GM23338 (cell line): Measurements from ENCODE around the gene CCL27. TPM values are rescaled to one million over a fixed set of nuclear protein-coding genes. Genes with fewer than 3 reads are reported as not detected.

Experiments used
- ATAC-seq: fragments of 200-7000 bp; cut with Tn5 transposase; 3 replicates; pipeline ENCODE4 v1.9.1; 2020
- DNase-seq: peaks from one replicate; pipeline ENCODE4 v3.0.0-alpha.2; 2015; ENCODE audit warnings: low spot score
- H2AFZ ChIP-seq: fragments of 200-600 bp; sonication (generic); 2 replicates; pipeline ENCODE4 v1.8.0; 2016; ENCODE audit warnings: antibody characterized with exemption, mild to moderate bottlenecking, moderate library complexity
- H3F3A ChIP-seq: fragments of 200-600 bp; sonication (generic); replicated peaks from 2 replicates; pipeline ENCODE4 v1.8.0; 2017; ENCODE audit warnings: antibody characterized with exemption, mixed run types, low read depth
- H3K27ac ChIP-seq: fragments of 200-600 bp; sonication (generic); 2 replicates; pipeline ENCODE4 v1.6.1; 2016; ENCODE audit warnings: low read depth
- H3K27me3 ChIP-seq: fragments of 200-600 bp; sonication (generic); 2 replicates; pipeline ENCODE4 v1.8.0; 2016; ENCODE audit warnings: mild to moderate bottlenecking, mixed run types, moderate library complexity; ENCODE audit not compliant: insufficient read depth
- H3K36me3 ChIP-seq: fragments of 200-600 bp; sonication (generic); 2 replicates; pipeline ENCODE4 v1.8.0; 2016; ENCODE audit warnings: mild to moderate bottlenecking; ENCODE audit not compliant: insufficient read depth
- H3K4me1 ChIP-seq: fragments of 200-600 bp; sonication (generic); 2 replicates; pipeline ENCODE4 v1.8.0; 2016; ENCODE audit warnings: mild to moderate bottlenecking, moderate library complexity; ENCODE audit not compliant: insufficient read depth
- H3K4me2 ChIP-seq: fragments of 200-600 bp; sonication (generic); 2 replicates; pipeline ENCODE4 v1.7.1; 2017; ENCODE audit warnings: mixed run types
- H3K4me3 ChIP-seq: fragments of 200-600 bp; sonication (generic); 2 replicates; pipeline ENCODE4 v1.6.1; 2016; ENCODE audit warnings: mixed run types
- H3K79me2 ChIP-seq: fragments of 200-600 bp; sonication (generic); replicated peaks from 2 replicates; pipeline ENCODE4 v1.8.0; 2017; ENCODE audit warnings: mild to moderate bottlenecking; ENCODE audit not compliant: insufficient read depth
- H3K9me2 ChIP-seq: fragments of 200-600 bp; sonication (generic); 2 replicates; pipeline ENCODE4 v1.8.0; 2017; ENCODE audit not compliant: insufficient read depth
- H4K20me1 ChIP-seq: fragments of 200-600 bp; sonication (generic); replicated peaks from 2 replicates; pipeline ENCODE4 v1.8.0; 2017; ENCODE audit warnings: mild to moderate bottlenecking; ENCODE audit not compliant: insufficient read depth
- H3K27ac Mint-ChIP-seq: 2 replicates; pipeline ENCODE4 v1.8.0; 2020; ENCODE audit warnings: inconsistent platforms, mild to moderate bottlenecking, moderate library complexity, mixed read lengths
- H3K27me3 Mint-ChIP-seq: 3 replicates; pipeline ENCODE4 v1.8.0; 2022; ENCODE audit warnings: low read depth, mild to moderate bottlenecking, moderate library complexity, mixed read lengths, inconsistent platforms; ENCODE audit not compliant: insufficient read depth, poor library complexity
- H3K36me3 Mint-ChIP-seq: 3 replicates; pipeline ENCODE4 v1.8.0; 2021; ENCODE audit warnings: low read depth, mild to moderate bottlenecking, inconsistent platforms, moderate library complexity, mixed read lengths
- H3K4me1 Mint-ChIP-seq: 3 replicates; pipeline ENCODE4 v1.8.0; 2020; ENCODE audit warnings: mild to moderate bottlenecking, inconsistent platforms, mixed read lengths
- H3K4me3 Mint-ChIP-seq: 3 replicates; pipeline ENCODE4 v1.8.0; 2021; ENCODE audit warnings: moderate library complexity, mild to moderate bottlenecking, inconsistent platforms, mixed read lengths
- H3K9me3 Mint-ChIP-seq: 3 replicates; pipeline ENCODE4 v1.8.0; 2020; ENCODE audit warnings: moderate library complexity, mild to moderate bottlenecking, inconsistent platforms, mixed read lengths
- CREB1 ChIP-seq: fragments of 250-450 bp; sonication (Bioruptor Pico); IDR thresholded peaks from 2 replicates; pipeline ENCODE4 v1.5.0; 2020; ENCODE audit warnings: low read depth, mild to moderate bottlenecking, moderate library complexity
- EZH2phosphoT487 ChIP-seq: fragments of 200-600 bp; sonication (generic); IDR thresholded peaks from one replicate; pipeline ENCODE4 v1.8.1; 2018; ENCODE audit warnings: antibody characterized with exemption; ENCODE audit not compliant: unreplicated experiment
- NANOG ChIP-seq: IDR thresholded peaks from 2 replicates; pipeline ENCODE4 v1.6.1; 2016; ENCODE audit warnings: antibody characterized with exemption, borderline replicate concordance
- POLR2AphosphoS5 ChIP-seq: IDR thresholded peaks from 2 replicates; pipeline ENCODE4 v1.6.1; 2016; ENCODE audit warnings: antibody characterized with exemption, low read depth
- STAT1 ChIP-seq: IDR thresholded peaks from one replicate; pipeline ENCODE4 v1.6.1; 2016; ENCODE audit warnings: antibody characterized with exemption; ENCODE audit not compliant: unreplicated experiment
- ZNF114 ChIP-seq: fragments of 250-450 bp; sonication (Bioruptor Pico); IDR thresholded peaks from 2 replicates; pipeline ENCODE4 v1.5.0; 2020; ENCODE audit warnings: mild to moderate bottlenecking, moderate library complexity
- ZNF331 ChIP-seq: fragments of 250-450 bp; sonication (Bioruptor Pico); IDR thresholded peaks from 2 replicates; pipeline ENCODE4 v1.5.0; 2020; ENCODE audit warnings: low read depth, mild to moderate bottlenecking, moderate library complexity
- polyA plus RNA-seq: library from polyadenylated mRNA; unstranded; fragments of >200 nt; fragmentation: Nextera tagmentation; extraction: Ambion mirVana; gene quantifications from 2 replicates; pipeline ENCODE4 v1.2.1, GENCODE V29; 2016
- total RNA-seq: library from RNA; depleted of rRNA; stranded (reverse); fragments of >200 nt; shearing (Covaris generic); gene quantifications from 2 replicates; pipeline ENCODE4 v1.2.3, GENCODE V29; 2014
- TF ChIP-seq, protein P1 (sequence below): IDR thresholded peaks from one replicate; pipeline ENCODE4 v1.6.1; 2018; ENCODE audit warnings: antibody characterized with exemption; ENCODE audit not compliant: unreplicated experiment

The CCL27 gene
- total and polyA plus RNA-seq, 2 experiments from 2014 or later: not detected

GRCh38 chr9:34665381-34666250 lies 3.2 kb upstream of the CCL27 start:
- TF ChIP-seq ZNF114 (no peak), POLR2AphosphoS5 (peak; percentile 84), CREB1 (CRISPR knock-in tag) (peak; percentile 97)
- peak overlapping the region; percentile 98 for H3K27ac Mint-ChIP-seq
- H3K36me3 Mint-ChIP-seq: peaks cover 27% of the 10 kb centered on the region
- Histone ChIP-seq H3F3A (no peaks in the 10 kb centered on the region), H3K27me3 (no peaks in the 10 kb centered on the region), H2AFZ (peak overlapping the region; percentile 99), H4K20me1 (peaks cover 3% of the 10 kb centered on the region; the same call in 1 of the 2 replicates), H3K9me2 (no peaks in the 10 kb centered on the region), H3K27ac (peak overlapping the region; percentile 99), H3K36me3 (no peaks in the 10 kb centered on the region), H3K4me3 (peak overlapping the region; percentile 98), H3K4me2 (peak overlapping the region; percentile 100), H3K79me2 (peaks cover 8% of the 10 kb centered on the region; the same call in 1 of the 2 replicates), H3K4me1 (peaks cover 3% of the 10 kb centered on the region)
- ATAC-seq (peak; percentile 77), DNase-seq (peak; percentile 99)
- H3K27me3 Mint-ChIP-seq: peaks cover 14% of the 10 kb centered on the region
- peaks cover 15% of the 10 kb centered on the region for H3K9me3 Mint-ChIP-seq
- H3K4me3 Mint-ChIP-seq: peak overlapping the region; percentile 82
- H3K4me1 Mint-ChIP-seq: peaks cover 8% of the 10 kb centered on the region

DNA sequence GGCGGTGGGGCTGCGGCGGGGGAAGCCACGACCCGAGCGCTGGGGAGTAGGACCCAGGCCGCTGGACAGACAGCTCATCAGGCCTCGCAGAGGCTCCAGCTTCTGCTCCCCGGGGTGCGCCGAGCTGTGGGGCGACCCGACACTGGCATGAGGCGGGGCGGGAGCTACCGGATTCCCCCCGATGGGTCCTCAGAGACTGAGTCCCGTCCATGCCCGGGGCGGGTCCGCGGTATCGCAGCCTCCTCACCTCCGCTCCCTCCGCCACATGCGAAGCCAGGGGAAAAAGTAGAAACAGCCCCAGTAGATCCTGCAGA lies 2.6 kb upstream of the CCL27 start:
- H3K4me3 Mint-ChIP-seq: peak overlapping the region; percentile 82
- DNase-seq: no peak

More for the DNA sequence above, 2.6 kb upstream of the CCL27 start:
- Mint-ChIP-seq H3K9me3 (peaks cover 10% of the 10 kb centered on the region), H3K27me3 (peaks cover 11% of the 10 kb centered on the region), H3K27ac (no peak overlapping the region), H3K4me1 (peaks cover 8% of the 10 kb centered on the region), H3K36me3 (peaks cover 23% of the 10 kb centered on the region)
- H3K9me2 ChIP-seq: no peaks in the 10 kb centered on the region
- peak overlapping the region; percentile 100 for H3K4me2 ChIP-seq
- no peak overlapping the region for H3K27ac ChIP-seq
- H3K27me3 ChIP-seq: no peaks in the 10 kb centered on the region
- peak overlapping the region; percentile 98 for H3K4me3 ChIP-seq
- peak; percentile 73 for ATAC-seq
- H3K36me3 ChIP-seq: no peaks in the 10 kb centered on the region
- no peak for TF ChIP-seq STAT1
- no peak for TF ChIP-seq NANOG
- TF ChIP-seq EZH2phosphoT487: no peak
- TF ChIP-seq ZNF331 (CRISPR knock-in tag): no peak
- no peak for TF ChIP-seq ZNF114
- TF ChIP-seq, protein P1, sequence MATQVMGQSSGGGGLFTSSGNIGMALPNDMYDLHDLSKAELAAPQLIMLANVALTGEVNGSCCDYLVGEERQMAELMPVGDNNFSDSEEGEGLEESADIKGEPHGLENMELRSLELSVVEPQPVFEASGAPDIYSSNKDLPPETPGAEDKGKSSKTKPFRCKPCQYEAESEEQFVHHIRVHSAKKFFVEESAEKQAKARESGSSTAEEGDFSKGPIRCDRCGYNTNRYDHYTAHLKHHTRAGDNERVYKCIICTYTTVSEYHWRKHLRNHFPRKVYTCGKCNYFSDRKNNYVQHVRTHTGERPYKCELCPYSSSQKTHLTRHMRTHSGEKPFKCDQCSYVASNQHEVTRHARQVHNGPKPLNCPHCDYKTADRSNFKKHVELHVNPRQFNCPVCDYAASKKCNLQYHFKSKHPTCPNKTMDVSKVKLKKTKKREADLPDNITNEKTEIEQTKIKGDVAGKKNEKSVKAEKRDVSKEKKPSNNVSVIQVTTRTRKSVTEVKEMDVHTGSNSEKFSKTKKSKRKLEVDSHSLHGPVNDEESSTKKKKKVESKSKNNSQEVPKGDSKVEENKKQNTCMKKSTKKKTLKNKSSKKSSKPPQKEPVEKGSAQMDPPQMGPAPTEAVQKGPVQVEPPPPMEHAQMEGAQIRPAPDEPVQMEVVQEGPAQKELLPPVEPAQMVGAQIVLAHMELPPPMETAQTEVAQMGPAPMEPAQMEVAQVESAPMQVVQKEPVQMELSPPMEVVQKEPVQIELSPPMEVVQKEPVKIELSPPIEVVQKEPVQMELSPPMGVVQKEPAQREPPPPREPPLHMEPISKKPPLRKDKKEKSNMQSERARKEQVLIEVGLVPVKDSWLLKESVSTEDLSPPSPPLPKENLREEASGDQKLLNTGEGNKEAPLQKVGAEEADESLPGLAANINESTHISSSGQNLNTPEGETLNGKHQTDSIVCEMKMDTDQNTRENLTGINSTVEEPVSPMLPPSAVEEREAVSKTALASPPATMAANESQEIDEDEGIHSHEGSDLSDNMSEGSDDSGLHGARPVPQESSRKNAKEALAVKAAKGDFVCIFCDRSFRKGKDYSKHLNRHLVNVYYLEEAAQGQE: no peak
- TF ChIP-seq POLR2AphosphoS5: no peak
- H3F3A ChIP-seq: no peaks in the 10 kb centered on the region
- H2AFZ ChIP-seq: peak overlapping the region; percentile 91
- peaks cover 8% of the 10 kb centered on the region; the same call in 1 of the 2 replicates for H3K79me2 ChIP-seq
- peaks cover 3% of the 10 kb centered on the region; the same call in 1 of the 2 replicates for H4K20me1 ChIP-seq
- H3K4me1 ChIP-seq: peaks cover 3% of the 10 kb centered on the region
